NCI-H2227 treated with DMSO at 0.1 percent for 48 hours (cell line): ENCODE measurements around the gene ATAD3B.
A peak's percentile ranks its signal among the peaks of the same experiment; 100 is the strongest.
"Not testable (repeated sequence)": the region's sequence is repeated elsewhere in the genome, so short reads cannot be mapped to it uniquely, and the experiment has no call there.

Experiments
- DNase-seq: peaks from one replicate; lab custom pipeline; 2025; lab: John Stamatoyannopoulos, UW

The ATAD3B gene

GRCh38 chr1:1479547-1480487, 8.3 kb downstream of the ATAD3B start:
- DNase-seq: no peak

- DNase-seq: not testable (repeated sequence)
Measured at GRCh38 chr1:1480488-1480867, 8.9 kb downstream of the ATAD3B start.

- DNase-seq: not testable (repeated sequence)
Measured at GRCh38 chr1:1481811-1482210, 10.2 kb downstream of the ATAD3B start.

- DNase-seq: no peak
Measured at GRCh38 chr1:1482856-1483255, 11.3 kb downstream of the ATAD3B start.

DNA sequence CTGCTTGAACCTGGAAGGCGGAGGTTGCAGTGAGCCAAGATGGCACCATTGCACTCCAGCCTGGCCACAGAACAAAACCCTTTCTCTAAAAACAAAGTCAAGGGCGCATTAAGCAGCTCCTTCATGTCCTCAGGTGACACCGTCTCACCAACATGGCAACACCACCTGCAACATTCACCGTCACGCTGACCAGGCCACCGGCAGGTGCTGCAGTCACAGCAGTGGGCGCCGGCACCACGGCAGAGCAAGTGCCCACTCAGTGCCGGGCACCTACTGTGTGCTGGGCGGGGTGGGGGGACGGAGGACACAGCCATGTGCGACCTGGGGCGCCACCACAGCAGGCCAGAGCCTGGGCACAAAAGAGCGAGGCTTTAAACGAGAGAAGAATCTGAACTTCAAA, 12.1 kb downstream of the ATAD3B start:
- DNase-seq: no peak

DNA sequence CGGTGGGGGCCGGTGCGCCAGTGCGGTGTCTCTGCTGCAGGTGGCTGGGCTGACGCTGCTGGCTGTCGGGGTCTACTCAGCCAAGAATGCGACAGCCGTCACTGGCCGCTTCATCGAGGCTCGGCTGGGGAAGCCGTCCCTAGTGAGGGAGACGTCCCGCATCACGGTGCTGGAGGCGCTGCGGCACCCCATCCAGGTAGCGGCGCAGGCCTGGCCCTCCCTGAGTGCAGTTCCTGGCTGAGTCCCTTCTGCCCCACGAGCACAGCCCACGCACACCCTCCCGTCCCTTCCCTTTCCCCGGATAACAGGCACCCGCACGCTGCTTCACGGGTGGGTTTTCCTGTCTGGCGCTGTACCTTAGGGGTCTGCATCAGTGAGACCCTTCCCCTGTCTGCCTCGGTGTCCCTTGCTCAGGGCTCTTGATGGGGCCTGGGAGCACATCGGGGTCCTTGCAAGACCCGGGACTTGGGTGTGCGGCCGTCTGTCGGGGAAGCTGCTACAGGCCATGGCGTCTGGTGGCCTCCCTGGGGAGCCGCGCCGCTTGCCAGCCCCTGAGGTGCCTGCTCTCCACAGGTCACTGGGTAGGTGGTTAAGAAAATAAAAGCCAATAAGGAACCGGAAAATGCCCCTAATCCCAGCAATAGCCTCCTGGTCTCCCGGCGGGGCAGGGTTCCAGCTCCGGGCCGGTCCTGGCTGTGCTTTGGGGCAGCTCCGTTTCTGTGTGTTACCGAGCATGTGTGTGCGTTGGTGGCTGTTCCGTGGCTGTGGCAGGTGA, 13.6 kb downstream of the ATAD3B start:
- DNase-seq: not testable (repeated sequence)

DNA sequence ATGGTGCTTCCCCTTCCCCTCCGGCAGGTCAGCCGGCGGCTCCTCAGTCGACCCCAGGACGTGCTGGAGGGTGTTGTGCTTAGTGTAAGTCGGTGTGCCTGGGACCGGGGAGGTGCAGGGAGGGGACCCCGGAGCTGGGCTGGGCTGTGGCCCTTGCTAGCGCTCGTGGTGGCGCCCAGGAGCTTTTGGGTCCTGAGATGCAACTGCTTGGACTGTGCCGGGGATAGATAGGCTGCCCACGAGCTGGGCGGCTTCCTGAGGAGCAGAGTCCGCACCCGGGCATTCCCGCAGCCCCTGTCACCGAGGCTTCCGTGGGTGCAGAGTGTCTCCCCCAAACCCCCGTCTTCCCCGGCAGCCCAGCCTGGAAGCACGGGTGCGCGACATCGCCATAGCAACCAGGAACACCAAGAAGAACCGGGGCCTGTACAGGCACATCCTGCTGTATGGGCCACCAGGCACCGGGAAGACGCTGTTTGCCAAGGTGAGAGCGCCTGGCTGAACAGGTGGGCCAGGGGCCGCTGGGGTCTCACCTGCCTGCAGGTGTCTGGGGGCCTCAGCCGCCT, 14.3 kb downstream of the ATAD3B start:
- not testable (repeated sequence) for DNase-seq

- DNase-seq: no peak
Measured at GRCh38 chr1:1487701-1488100, 16.1 kb downstream of the ATAD3B start.

GRCh38 chr1:1489231-1489630, 17.7 kb downstream of the ATAD3B start:
- DNase-seq: no peak

DNA sequence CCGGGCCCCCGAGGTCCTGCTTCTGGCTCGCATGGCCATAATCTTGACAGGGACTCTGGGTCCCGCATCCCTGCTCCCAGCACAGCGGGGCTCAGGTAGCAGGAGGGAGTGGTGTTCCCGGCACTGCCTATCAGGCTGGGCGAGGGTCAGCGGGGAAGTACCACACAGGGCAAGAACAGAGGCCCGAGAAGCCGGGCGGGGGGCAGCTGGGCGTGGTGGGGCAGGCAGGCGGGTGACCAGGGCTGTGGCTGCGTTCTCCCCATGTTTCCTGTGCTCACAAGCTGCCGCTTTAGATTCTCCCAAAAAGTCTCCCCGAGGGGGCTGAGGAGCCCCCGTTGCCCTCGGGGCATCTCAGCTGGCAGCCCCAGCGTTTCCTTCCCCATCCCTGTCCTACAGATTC, 18.3 kb downstream of the ATAD3B start:
- DNase-seq: no peak

DNA sequence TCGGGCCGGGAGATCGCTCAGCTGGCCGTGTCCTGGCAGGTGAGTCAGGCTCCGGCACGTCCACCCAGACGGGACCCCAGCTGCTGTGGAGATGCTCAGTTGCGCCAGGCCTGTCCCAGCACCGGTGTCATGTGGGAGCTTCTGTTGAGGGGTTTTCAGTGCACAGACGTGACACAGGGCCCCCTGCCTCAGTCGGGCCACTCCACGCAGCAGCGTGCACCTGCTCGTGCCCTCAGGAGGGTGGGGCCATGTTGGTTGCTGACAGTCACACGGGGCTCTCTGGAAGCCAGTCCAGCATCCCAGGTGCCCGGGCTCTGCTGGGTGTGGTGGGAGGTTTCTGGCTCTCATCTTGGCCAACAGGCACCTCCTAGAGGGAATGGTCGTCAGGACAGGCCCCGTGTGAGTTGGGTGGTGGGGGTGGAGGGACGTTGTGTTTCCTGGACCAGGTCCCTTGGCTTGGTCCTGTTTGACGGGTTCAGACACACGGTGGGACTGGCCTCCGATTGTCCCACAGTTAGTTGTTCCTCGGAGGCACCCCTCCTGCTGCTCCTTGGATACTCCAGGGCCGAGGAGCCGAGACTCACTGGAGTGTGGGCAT, 19.2 kb downstream of the ATAD3B start:
- no peak for DNase-seq

GRCh38 chr1:1491601-1492000, 20.0 kb downstream of the ATAD3B start:
- no peak for DNase-seq

DNA sequence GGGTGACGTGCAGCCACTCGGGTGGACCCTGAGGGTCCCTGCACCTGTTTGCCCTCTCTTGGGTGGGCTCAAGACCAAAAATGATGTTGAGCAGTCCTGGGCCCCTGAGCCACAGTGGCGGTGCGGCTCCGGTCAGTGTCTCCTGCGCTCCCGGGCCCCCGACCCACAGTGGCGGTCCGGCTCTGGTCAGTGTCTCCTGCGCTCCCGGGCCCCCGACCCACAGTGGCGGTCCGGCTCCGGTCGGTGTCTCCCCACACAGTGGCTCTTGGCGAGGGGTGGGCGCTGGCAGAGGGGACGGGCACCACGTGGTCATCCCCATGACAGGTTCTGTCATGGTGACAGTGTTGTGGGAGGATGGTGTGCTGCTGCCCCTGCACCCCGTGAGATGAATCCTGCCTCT, 22.7 kb downstream of the ATAD3B start:
- DNase-seq: not testable (repeated sequence)

- DNase-seq: not testable (repeated sequence)
Measured at GRCh38 chr1:1495461-1495975, 24.0 kb downstream of the ATAD3B start.

- peak; percentile 13 for DNase-seq
Measured at GRCh38 chr1:1504777-1505365, 33.3 kb downstream of the ATAD3B start.

DNA sequence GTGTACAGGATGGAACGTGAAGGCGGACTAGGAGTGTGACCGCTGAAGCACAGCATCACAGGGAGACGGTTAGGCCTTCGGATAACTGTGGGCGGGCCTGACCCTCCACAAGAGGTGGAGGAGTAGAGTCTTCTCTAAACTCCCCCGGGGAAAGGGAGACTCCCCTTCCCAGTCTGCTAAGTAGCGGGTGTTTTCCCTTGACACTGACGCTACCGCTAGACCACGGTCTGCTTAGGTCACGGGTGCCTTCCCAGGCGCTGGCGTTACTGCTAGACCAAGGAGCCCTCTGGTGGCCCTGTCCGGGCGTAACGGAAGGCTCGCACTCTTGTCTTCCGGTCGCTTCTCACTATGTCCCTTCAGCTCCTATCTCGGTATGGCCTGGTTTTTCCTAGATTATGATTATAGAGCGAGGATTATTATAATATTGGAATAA, 33.8 kb downstream of the ATAD3B start:
- not testable (repeated sequence) for DNase-seq

GRCh38 chr1:1505801-1506200, 34.2 kb downstream of the ATAD3B start:
- not testable (repeated sequence) for DNase-seq

DNA sequence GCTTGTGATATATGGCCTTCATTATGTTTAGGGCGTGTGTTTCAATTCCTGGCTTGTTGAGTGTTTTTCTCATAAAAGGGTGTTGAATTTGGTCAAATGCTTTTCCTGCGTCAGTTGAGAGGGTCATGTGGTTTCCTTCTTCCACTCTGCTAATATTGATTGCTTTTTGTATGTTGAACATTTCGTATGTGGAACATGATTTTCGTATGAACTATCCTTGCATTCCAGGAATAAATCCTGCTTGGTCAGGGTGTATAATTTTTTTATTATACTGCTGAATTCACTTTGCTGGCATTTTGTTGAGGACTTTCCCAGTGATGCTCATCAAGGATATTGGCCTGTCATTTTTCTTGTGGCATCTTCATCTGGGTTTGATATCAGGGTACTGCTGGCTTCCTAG, 35.7 kb downstream of the ATAD3B start:
- DNase-seq: no peak

DNA sequence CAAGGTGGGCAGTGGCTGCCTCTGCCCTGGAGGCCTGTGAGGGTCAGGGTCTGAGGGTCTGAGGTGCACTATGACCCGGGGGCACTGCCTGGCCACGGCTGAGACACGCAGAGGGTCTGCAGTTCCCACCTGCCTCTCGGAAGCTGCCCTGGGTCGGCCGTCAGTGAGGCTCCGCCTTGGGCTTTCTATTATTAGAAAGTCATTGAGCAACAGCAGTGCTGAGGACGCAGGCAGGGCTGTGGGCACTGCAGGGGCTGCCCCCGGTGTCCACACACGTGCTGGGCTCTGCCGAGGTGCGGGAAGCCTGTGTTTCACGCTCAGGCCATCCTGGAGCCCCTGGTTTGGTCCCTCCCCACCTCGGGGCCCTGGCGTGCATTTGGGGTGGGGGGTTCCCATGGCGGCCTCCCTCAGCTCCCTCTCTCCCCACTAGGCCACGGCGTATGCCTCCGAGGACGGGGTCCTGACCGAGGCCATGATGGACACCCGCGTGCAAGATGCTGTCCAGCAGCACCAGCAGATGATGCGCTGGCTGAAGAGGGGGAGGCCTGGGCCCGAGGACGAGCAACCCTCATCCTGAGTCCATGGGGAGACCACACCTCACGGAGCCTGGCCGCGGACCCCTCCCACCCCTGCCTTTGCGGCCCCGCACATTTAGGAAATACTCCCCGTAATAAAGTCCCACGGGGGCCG, 37.4 kb downstream of the ATAD3B start:
- not testable (repeated sequence) for DNase-seq

GRCh38 chr1:1509465-1509850, 37.9 kb downstream of the ATAD3B start:
- DNase-seq: not testable (repeated sequence)
